OCI-LY3 (cell line): ENCODE measurements around the gene PRB4.
A peak's percentile ranks its signal among the peaks of the same experiment; 100 is the strongest.
"Not testable (repeated sequence)": the region's sequence is repeated elsewhere in the genome, so short reads cannot be mapped to it uniquely, and the experiment has no call there.

Experiments
- H2AFZ ChIP-seq: fragments of 200-600, 300-600 bp; shearing (Covaris generic); 2 replicates; pipeline ENCODE4 v1.6.0; 2014; ENCODE audit warnings: antibody characterized with exemption, low read depth, low read length
- H3K27ac ChIP-seq: fragments of 200-600, 300-600 bp; sonication (generic); 2 replicates; pipeline ENCODE4 v1.5.1; 2014; ENCODE audit warnings: mild to moderate bottlenecking, low read length, moderate library complexity, mixed read lengths
- H3K27me3 ChIP-seq: fragments of 200-600, 300-600 bp; sonication (generic); 2 replicates; pipeline ENCODE4 v1.6.1; 2014; ENCODE audit warnings: low read depth, low read length, mixed read lengths
- H3K36me3 ChIP-seq: fragments of 200-600, 300-600 bp; sonication (generic); replicated peaks from 2 replicates; pipeline ENCODE3; 2014; ENCODE audit warnings: low read depth, low read length, mixed read lengths
- H3K4me1 ChIP-seq: fragments of 300-600, 200-600 bp; sonication (generic); 2 replicates; pipeline ENCODE4 v1.6.1; 2014; ENCODE audit warnings: low read length, mixed read lengths
- H3K4me2 ChIP-seq: fragments of 200-600, 300-600 bp; sonication (generic); 2 replicates; pipeline ENCODE4 v1.6.1; 2014; ENCODE audit warnings: low read length, mixed read lengths
- H3K4me3 ChIP-seq: fragments of 300-600, 200-600 bp; sonication (generic); 2 replicates; pipeline ENCODE4 v1.5.1; 2014; ENCODE audit warnings: antibody characterized with exemption, mild to moderate bottlenecking, low read length, moderate library complexity
- H3K79me2 ChIP-seq: fragments of 300-600, 200-600 bp; shearing (Covaris generic); 2 replicates; pipeline ENCODE4 v1.6.1; 2014; ENCODE audit warnings: mild to moderate bottlenecking, low read length, mixed read lengths
- H3K9ac ChIP-seq: fragments of 300-600, 200-600 bp; shearing (Covaris generic); 2 replicates; pipeline ENCODE4 v1.6.0; 2014; ENCODE audit warnings: mild to moderate bottlenecking, low read length, moderate library complexity
- H3K9me3 ChIP-seq: fragments of 200-600, 300-600 bp; shearing (Covaris generic); 2 replicates; pipeline ENCODE4 v1.6.1; 2014; ENCODE audit warnings: low read length, mixed read lengths; ENCODE audit not compliant: insufficient read depth
- H4K20me1 ChIP-seq: fragments of 200-600, 300-600 bp; sonication (generic); 2 replicates; pipeline ENCODE4 v1.6.1; 2016; ENCODE audit warnings: low read length, mixed read lengths; ENCODE audit not compliant: insufficient read depth
- CTCF ChIP-seq: fragments of 200-600, 300-600 bp; sonication (generic); IDR thresholded peaks from 2 replicates; pipeline ENCODE4 v1.5.1; 2014; ENCODE audit warnings: antibody characterized with exemption, low read length, low read depth
- EZH2phosphoT487 ChIP-seq: fragments of 200-600 bp; shearing (Covaris generic); IDR thresholded peaks from 2 replicates; pipeline ENCODE4 v1.6.1; 2018; ENCODE audit warnings: antibody characterized with exemption, mixed run types, low read depth

PRB4 gene

GRCh38 chr12:11310336-11310735 is at the start of gene PRB4:
PRB4 (minus strand) TSS chr12:11310436; CDS start chr12:11310398, 38 bp downstream.
- no peak within 1 kb of the TSS for H3K9ac ChIP-seq
- no peak for TF ChIP-seq EZH2phosphoT487
- TF ChIP-seq CTCF = no peak
- H3K9me3 ChIP-seq = no peaks in the 10 kb centered on the region
- no peaks in the 10 kb centered on the region for H3K36me3 ChIP-seq
- H3K4me2 ChIP-seq = no peak within 1 kb of the TSS
- H4K20me1 ChIP-seq = no peaks in the 10 kb centered on the region
- H3K27me3 ChIP-seq = 0 out of 2 replicates have a peak, but pooled peaks cover 7% of the 10 kb centered on the region
- no peaks in the 10 kb centered on the region for H3K79me2 ChIP-seq
- no peak within 1 kb of the TSS for H3K27ac ChIP-seq
- H3K4me3 ChIP-seq = no peak within 1 kb of the TSS
- no peak within 1 kb of the TSS for H2AFZ ChIP-seq
- H3K4me1 ChIP-seq = no peaks in the 10 kb centered on the region

- H3K27ac ChIP-seq, H3K36me3 ChIP-seq, H3K4me1 ChIP-seq, H2AFZ ChIP-seq, H3K9ac ChIP-seq, H3K9me3 ChIP-seq, H3K27me3 ChIP-seq, H3K4me2 ChIP-seq, H3K79me2 ChIP-seq, H4K20me1 ChIP-seq, H3K4me3 ChIP-seq: not testable (repeated sequence)
These were observed 41.5 kb upstream of the PRB4 start for GRCh38 chr12:11351736-11352135.

GRCh38 chr12:11348439-11348838 is 38.2 kb upstream of the PRB4 start:
- H3K27me3 ChIP-seq = no peaks in the 10 kb centered on the region
- H3K79me2 ChIP-seq = no peaks in the 10 kb centered on the region
- H3K9me3 ChIP-seq = no peaks in the 10 kb centered on the region
- H3K4me2 ChIP-seq = no peak overlapping the region
- no peaks in the 10 kb centered on the region for H3K4me1 ChIP-seq
- no peak overlapping the region for H3K27ac ChIP-seq
- no peak overlapping the region for H3K9ac ChIP-seq
- no peak for TF ChIP-seq EZH2phosphoT487
- TF ChIP-seq CTCF = no peak
- no peaks in the 10 kb centered on the region for H4K20me1 ChIP-seq
- no peak overlapping the region for H3K4me3 ChIP-seq
- H2AFZ ChIP-seq = no peak overlapping the region
- H3K36me3 ChIP-seq = no peaks in the 10 kb centered on the region

- TF ChIP-seq EZH2phosphoT487 (no peak), CTCF (0 out of 2 replicates have a peak, but pooled peaks have one; percentile 7)
- no peaks in the 10 kb centered on the region for H3K36me3 ChIP-seq
- no peak overlapping the region for H3K4me2 ChIP-seq
These were observed 37.6 kb upstream of the PRB4 start for GRCh38 chr12:11347810-11348209.

GRCh38 chr12:11344500-11344899 is 34.3 kb upstream of the PRB4 start:
- H4K20me1 ChIP-seq = no peaks in the 10 kb centered on the region
- TF ChIP-seq CTCF (no peak), EZH2phosphoT487 (no peak)
- no peak overlapping the region for H3K27ac ChIP-seq
- no peak overlapping the region for H3K9ac ChIP-seq
- no peak overlapping the region for H3K4me2 ChIP-seq
- H3K4me3 ChIP-seq = no peak overlapping the region
- H3K36me3 ChIP-seq = no peaks in the 10 kb centered on the region
- no peaks in the 10 kb centered on the region for H3K27me3 ChIP-seq
- H3K9me3 ChIP-seq = no peaks in the 10 kb centered on the region
- no peaks in the 10 kb centered on the region for H3K79me2 ChIP-seq
- no peak overlapping the region for H2AFZ ChIP-seq
- no peaks in the 10 kb centered on the region for H3K4me1 ChIP-seq

More at GRCh38 chr12:11347810-11348209, 37.6 kb upstream of the PRB4 start:
- Histone ChIP-seq H3K4me1 (no peaks in the 10 kb centered on the region), H3K9ac (no peak overlapping the region), H3K9me3 (no peaks in the 10 kb centered on the region), H4K20me1 (no peaks in the 10 kb centered on the region), H2AFZ (no peak overlapping the region), H3K4me3 (no peak overlapping the region), H3K27ac (no peak overlapping the region), H3K79me2 (no peaks in the 10 kb centered on the region), H3K27me3 (no peaks in the 10 kb centered on the region)
